ENCODE data around the gene SORCS2. TPM values are rescaled to one million over a fixed set of nuclear protein-coding genes. Genes with fewer than 3 reads are reported as not detected.

SORCS2 gene
- total and polyA plus RNA-seq, 2 of the 8 experiments (the other 6 are each of a cell fraction or from before 2014, with no cell fraction given), result 0.36 to 1.8 TPM

DNA sequence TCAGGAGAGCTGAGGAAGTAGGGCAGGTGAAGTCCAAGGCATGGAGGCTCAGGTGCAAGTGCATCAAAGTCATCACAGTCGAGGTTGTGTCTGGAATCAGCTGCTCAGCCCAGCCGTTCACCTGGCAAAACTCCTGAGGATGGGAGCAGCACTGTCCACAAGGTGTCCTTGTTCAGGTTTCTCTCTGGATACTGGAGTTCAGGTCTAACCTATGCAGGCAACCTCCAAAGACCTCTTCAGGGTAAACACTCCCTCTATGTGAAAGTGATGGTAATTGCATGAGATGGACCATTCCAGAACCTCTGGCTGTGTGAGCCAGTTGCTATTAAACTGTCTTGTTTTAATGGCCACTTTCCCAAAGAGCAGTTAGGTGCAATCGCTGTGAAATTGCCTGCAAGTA, 362.6 kb downstream of the SORCS2 start:
- Histone ChIP-seq H2AFZ (ENCODE audit: low read length) (no peak overlapping the region), H2BK15ac (ENCODE audit: low read length) (no peak overlapping the region), H4K20me1 (replicated peaks in 1 of 2; ENCODE audit: control insufficient read depth in 1 of 2, insufficient read depth in 2 of 2, low read length in 2 of 2) (peaks cover 0 to 2% of the 10 kb centered on the region in 2 experiments), H3K23ac (ENCODE audit: insufficient read length) (no peak overlapping the region), H3K79me2 (ENCODE audit: control insufficient read depth in 1 of 2, insufficient read depth in 2 of 2, low read length in 2 of 2) (no peaks in the 10 kb centered on the region), H3K4me2 (ENCODE audit: insufficient read depth in 1 of 2, low read depth in 2 of 2, low read length in 2 of 2) (no peak overlapping the region), H3K56ac (replicated peaks; ENCODE audit: insufficient read length, low read depth, low read length) (no peak overlapping the region), H3K9me3 (ENCODE audit: insufficient read depth in 2 of 2, low read depth in 1 of 2, low read length in 1 of 2) (peaks cover 23 to 46% of the 10 kb centered on the region in 2 experiments), H3K27me3 (replicated peaks in 1 of 4; ENCODE audit: control insufficient read depth in 3 of 4, extremely low read depth in 1 of 4, insufficient read depth in 3 of 4, low read length in 3 of 4) (no peaks in the 10 kb centered on the region; a peak in 1 of 7 replicates), H4K8ac (ENCODE audit: extremely low read depth, insufficient read depth, low read length) (no peak overlapping the region; the same call in 1 of the 2 replicates), H3K27ac (ENCODE audit: low read depth, low read length) (no peak overlapping the region), H4K5ac (ENCODE audit: insufficient read length, low read depth, low read length) (no peak overlapping the region), H3K14ac (ENCODE audit: insufficient read length) (no peak overlapping the region), H2BK20ac (ENCODE audit: low read length) (no peak overlapping the region), H2BK120ac (replicated peaks; ENCODE audit: low read depth, low read length) (no peak overlapping the region), H3K23me2 (ENCODE audit: low read depth, low read length) (peaks cover 5% of the 10 kb centered on the region; the same call in 1 of the 2 replicates), H3K9ac (replicated peaks in 1 of 4; ENCODE audit: extremely low read depth in 1 of 4, low read depth in 3 of 4, low read length in 3 of 4) (no peak overlapping the region), H2BK5ac (ENCODE audit: low read depth, low read length) (no peak overlapping the region), H3K18ac (ENCODE audit: extremely low read depth, low read length) (no peak overlapping the region), H4K91ac (replicated peaks; ENCODE audit: insufficient read length, low read length) (no peak overlapping the region), H2AK5ac (ENCODE audit: low read depth, low read length) (no peak overlapping the region), H3K36me3 (ENCODE audit: control insufficient read depth in 2 of 4, insufficient read depth in 4 of 4, low read length in 3 of 4) (no peaks in the 10 kb centered on the region), H3K79me1 (ENCODE audit: low read depth, low read length) (no peaks in the 10 kb centered on the region), H2BK12ac (ENCODE audit: low read depth, low read length) (no peak overlapping the region), H3K4me3 (ENCODE audit: extremely low read depth in 1 of 4, insufficient read depth in 2 of 4, low read depth in 3 of 4, low read length in 4 of 4) (no peak overlapping the region), H3K4me1 (replicated peaks in 1 of 4; ENCODE audit: control insufficient read depth in 3 of 4, insufficient read depth in 4 of 4, low read length in 3 of 4) (no peaks in the 10 kb centered on the region), H3K4ac (replicated peaks; ENCODE audit: insufficient read length, low read depth, low read length) (no peak overlapping the region)
- POLR2A ChIA-PET (ENCODE audit: partially characterized antibody), result interaction anchor here (0.7 kb wide), 1 partner anchor 9 kb away, joined by 3 read pairs; no protein-coding TSS in a partner anchor
- DNase-seq (ENCODE audit: low read depth in 1 of 2, low spot score in 2 of 2) (no peak), FAIRE-seq (no peak)
- WGBS, 2 experiments (ENCODE audit: extremely low coverage in 1 of 2, insufficient coverage in 1 of 2, insufficient read length in 1 of 2, insufficient replicate concordance in 2 of 2, low coverage in 1 of 2, low lambda C conversion rate in 2 of 2, missing lambda C conversion rate in 1 of 2), result 85% methylated on average over 3 of the region's 3 CpGs; no CpG with 5 or more reads in 1 of the 2 experiments
- CTCF ChIA-PET (ENCODE audit: partially characterized antibody), result interaction anchor here (0.6 to 3.0 kb wide), 16 partner anchors 9 to 166 kb away, joined by 3 to 12 read pairs (median 3); no protein-coding TSS in a partner anchor
- TF ChIP-seq, protein P1, sequence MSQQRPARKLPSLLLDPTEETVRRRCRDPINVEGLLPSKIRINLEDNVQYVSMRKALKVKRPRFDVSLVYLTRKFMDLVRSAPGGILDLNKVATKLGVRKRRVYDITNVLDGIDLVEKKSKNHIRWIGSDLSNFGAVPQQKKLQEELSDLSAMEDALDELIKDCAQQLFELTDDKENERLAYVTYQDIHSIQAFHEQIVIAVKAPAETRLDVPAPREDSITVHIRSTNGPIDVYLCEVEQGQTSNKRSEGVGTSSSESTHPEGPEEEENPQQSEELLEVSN (IDR thresholded peaks at IDR 0.05), result no peak
- TF ChIP-seq SIN3A (conservative IDR thresholded peaks at IDR 0.05 in 1 of 2, IDR thresholded peaks at IDR 0.05 in 1 of 2; ENCODE audit: low read depth in 1 of 2, low read length in 2 of 2), result no peak
- no peak for TF ChIP-seq CBX5 (IDR thresholded peaks at IDR 0.05; ENCODE audit: low read depth, low read length)
- TF ChIP-seq CTCF (IDR thresholded peaks at IDR 0.05; ENCODE audit: control extremely low read depth in 1 of 3, insufficient read depth in 1 of 3, low read depth in 1 of 3, low read length in 3 of 3), result peak in 2 of 3 experiments; percentile 53 to 56; a peak in 2 of 4 replicates
- no peak for TF ChIP-seq BRCA1 (IDR thresholded peaks at IDR 0.05; ENCODE audit: low read depth, low read length)
- peak; percentile 38 to 52 for TF ChIP-seq RAD21 (IDR thresholded peaks at IDR 0.05 in 1 of 2, conservative IDR thresholded peaks at IDR 0.05 in 1 of 2; ENCODE audit: low read depth in 2 of 2, low read length in 2 of 2)
